GM19025 (cell line): Measurements from ENCODE around the gene FOXO1.

Experiments
- ATAC-seq: cut with Tn5 transposase; IDR thresholded peaks from one replicate; pipeline ENCODE4 v1.9.1; 2021; ENCODE audit warnings: mild to moderate bottlenecking, low read depth, moderate library complexity; ENCODE audit not compliant: unreplicated experiment

Gene FOXO1

GRCh38 chr13:40553356-40553755, 113.1 kb downstream of the FOXO1 start:
- ATAC-seq, result no peak

DNA sequence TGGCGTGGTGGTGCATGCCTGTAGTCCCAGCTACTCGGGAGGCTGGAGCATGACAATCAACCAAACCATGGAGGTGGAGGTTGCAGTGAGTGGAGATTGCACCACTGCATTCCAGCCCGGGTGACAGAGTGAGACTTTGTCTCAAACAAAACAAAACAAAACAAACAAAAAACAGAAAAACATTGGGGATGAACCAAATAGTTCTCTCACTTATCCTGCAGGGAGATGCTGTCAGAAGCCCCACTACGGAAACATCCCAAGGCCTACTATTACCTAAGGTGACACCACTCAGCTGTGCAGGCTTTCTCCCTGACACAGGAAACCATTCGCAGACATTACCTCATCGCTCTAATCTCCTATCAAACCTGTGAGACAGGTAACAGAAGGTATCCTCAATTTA, 113.5 kb downstream of the FOXO1 start:
- ATAC-seq, result no peak

DNA sequence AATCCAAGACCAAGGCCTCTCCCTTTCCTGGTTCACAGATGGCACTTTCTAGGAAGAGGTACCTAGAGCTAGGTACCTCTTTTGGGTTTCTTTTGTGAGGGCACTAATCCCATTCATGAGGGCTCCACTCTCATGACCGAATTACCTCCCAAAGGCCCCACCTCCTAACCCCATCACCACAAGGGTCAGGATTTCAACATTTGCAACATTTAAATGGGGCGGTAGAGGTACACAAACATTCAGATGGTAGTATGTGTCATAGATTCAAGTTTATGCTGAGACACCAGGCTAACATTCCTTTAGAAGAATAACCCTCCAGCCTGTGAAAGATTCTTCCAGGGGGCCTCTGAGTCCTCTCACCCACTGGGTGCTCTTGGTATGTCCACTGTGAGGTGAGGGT, 116.3 kb downstream of the FOXO1 start:
- ATAC-seq, result no peak

DNA sequence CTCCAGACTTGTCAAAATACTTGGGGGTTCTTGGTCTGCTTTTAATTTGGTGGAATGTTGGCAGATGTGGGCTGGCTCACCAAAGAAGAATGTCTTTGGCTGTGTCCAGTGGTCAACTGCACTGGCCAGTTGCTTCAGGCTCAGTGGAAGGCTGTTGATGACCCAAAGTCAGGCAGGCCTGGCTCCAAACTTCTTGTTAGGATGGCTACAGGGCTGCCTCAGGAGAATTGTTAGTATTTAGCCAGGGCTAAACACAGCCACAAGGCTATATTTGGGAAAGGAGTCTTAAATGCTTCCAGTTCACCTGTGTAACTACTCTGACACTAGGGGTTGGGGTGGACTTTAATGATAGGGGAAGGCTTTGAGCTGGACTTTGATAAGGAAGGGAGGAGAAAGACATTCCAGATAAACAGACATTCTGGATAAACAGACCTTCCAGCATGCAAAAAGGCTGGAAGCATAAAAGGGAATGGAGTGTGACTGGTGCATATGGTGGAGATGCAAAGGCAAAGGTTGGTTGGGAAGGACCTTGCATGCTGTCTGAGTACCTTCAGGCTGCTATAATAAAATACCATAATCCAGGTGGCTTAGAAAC, 116.8 kb downstream of the FOXO1 start:
- no peak for ATAC-seq

DNA sequence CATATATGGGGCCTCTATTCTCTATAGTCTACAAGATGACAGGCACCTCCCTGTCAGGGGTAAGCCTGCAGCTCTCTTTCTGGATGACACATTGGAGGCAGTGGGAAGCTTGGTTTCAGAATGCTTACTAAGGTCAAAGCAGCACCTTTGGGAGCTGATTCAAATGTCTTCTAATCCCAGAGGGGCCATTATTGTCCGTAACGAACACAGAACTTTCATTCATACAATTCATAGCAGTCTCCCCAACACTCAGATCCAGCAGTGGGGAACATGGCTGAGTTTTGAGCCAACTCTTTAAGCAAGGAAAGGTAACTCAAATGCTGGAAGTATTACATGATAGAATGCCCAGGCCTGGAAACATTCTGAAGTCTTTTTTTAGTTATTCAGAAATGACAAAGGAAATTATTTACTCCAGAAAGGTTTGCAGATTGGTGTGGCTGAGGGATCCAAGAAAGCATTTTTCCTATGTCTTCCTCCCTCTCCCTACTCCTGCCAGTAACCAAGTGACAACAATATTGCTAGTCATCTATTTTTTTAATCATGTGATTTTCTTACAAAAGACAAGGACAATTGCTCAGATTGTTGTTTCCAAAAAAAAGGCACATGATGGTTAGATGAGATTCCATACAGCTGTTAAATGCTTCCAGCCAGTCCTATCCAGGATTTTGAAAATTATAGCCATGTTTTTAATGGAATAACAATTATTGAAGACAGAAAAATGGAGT, 118.7 kb downstream of the FOXO1 start:
- no peak for ATAC-seq

GRCh38 chr13:40546047-40546446, 120.4 kb downstream of the FOXO1 start:
- no peak for ATAC-seq

DNA sequence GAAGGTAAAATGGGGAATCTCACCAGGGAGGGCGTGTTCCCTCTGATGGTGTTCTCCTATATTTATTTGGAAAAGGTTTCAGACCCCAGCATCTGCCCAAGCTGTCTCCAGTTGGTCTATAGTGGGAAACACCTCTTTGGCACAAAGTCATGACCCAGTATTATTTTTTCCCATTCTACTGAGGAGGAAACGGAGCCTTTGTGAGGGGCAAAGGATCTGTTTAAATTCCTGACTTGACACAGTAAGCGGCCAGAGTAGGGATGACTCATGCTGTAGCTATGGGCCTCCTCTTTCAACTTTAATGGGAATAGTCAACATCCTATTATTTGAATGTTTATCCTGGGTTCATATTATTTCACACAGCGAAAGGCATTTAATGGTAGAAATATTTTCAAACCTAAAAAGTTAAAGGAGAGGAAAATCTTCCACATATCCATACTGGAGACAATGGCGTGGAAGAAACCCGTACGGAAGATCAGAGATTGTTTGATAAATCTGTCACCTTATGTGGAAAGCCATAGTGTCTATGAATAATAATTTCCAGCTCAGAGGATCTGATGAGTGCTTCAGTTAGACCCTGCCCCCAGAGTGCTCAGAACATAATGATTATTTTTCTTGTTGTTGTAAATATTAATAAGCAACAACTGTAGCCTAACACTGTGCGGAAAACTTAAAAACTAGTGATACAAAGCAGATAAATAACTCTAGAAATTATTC, 126.0 kb downstream of the FOXO1 start:
- no peak for ATAC-seq

DNA sequence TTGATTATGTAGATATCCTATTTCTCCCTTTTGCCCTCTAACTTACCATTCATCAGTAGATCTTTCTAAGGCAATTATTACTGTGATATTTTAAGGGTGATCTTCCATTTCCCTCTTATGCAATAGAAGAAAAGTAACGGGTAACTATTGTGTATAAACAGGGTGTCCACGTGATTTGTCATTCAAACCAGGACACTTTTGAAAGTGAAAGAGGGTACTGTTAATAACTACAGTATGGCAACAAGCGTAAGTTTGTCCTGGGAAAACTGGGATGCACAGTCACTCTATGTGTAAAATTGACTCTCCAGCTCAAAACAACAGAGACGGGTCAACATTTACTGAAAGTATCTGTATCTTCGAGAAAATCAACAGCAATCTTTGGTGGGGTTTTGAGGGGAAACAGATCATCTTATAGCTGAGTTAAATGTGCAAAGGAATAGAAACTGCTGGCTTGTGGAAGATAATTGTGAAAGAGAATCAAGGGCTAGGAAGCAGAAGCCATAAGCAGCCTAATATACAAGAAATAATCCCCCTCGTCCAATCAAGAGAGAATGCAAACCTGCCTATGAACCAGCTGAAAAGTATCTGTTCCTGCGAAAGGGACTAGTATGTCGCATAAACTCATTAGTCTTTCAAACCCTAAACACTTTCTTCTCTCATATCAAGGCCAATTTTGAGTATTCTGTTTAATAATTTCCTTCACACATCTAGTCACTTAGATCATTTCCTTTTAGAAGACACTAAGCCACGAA, 126.7 kb downstream of the FOXO1 start:
- ATAC-seq, result no peak

DNA sequence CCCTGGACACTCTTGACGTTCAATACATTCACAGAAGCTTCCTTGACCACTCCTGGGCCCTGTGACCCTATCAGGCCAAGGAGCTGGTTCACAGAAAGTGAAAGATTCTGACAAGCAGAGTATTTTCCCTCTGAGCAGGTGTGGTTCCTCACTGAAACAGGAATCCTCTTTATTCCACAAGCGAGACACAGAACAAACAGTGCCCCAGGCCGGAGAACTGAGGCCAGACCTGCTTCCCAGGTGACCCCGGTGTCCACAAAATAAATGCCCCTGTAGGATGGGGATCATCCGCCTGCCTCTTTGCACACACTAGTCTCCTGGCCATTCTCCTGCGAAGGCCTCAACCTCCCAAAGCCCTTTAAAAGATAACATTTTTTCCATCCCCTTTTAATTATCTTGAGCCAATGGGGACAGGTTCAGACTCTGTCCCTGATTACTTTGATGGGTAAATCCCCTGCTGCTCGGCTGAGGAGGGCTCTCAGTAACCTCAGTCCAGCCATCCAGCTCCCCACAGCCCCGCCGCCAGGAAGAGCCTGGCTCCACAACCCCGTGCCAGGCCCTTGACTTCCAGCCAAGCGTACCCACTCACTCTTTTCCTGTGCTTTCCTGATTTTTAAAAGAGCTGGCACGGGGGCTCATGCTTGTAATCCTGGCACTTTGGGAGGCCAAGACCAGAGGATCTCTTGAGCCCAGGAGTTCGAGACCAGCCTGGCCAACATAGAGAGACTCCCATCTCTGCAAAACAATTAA, 129.1 kb downstream of the FOXO1 start:
- ATAC-seq, result no peak

GRCh38 chr13:40536443-40537113, 129.9 kb downstream of the FOXO1 start:
- no peak for ATAC-seq

DNA sequence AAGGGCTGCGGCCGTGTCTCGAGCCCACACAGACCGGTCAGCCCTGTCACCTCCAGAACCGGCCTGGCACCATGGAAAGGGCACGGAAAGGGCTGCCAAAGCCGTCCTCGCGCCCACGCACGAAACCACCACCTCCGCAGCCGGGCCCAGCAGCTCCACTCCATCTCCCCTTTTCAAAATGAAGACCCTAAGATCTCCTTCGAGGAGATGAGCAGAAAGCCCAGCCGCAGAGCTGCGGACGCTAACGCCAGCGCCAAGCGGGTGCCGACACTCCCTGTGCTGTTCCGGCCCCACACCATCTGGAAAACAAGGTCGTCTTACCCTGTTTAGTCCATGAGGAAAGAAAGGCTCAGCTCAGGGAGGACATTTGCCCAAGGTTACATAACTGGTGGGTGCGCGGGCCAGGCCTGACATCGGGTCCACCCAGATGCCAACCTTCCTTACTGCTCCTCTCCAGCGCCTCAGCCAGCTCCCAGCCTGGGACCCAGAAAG, 131.1 kb downstream of the FOXO1 start:
- no peak for ATAC-seq

DNA sequence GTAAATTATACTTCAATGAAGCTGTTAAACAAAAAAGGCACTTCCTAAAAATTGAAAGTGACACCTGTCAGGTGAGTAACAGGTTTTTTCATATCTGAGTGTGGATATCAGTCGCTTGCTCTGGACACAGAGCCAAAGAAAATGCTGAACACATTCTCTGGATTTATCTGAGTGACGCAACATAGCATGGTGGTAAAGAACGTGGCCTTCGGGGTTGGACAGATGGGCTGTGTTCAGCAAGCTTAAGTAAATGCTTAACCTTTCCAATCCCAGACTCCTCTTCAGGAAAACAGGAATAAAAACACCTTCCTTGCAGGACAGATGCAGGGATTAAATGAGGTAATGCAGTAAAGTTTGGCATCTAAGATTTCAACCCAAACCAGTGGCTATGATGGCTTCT, 132.0 kb downstream of the FOXO1 start:
- no peak for ATAC-seq

DNA sequence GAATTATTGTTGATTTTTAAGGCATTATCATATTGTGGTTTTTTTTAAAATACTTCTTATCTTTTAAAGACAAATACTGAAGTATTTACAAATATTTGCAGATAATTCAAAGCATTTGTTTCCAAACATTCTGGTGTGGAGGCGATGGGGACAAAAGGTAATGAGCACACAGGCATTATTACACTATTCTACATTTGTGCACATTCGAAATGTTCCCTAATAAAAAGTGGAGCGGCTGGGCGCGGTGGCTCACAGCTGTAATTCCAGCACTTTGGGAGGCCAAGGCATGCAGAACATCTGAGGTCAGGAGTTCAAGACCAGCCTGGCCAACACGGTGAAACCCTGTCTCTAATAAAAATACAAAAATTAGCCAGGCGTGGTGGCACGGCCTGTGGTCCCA, 133.4 kb downstream of the FOXO1 start:
- no peak for ATAC-seq

DNA sequence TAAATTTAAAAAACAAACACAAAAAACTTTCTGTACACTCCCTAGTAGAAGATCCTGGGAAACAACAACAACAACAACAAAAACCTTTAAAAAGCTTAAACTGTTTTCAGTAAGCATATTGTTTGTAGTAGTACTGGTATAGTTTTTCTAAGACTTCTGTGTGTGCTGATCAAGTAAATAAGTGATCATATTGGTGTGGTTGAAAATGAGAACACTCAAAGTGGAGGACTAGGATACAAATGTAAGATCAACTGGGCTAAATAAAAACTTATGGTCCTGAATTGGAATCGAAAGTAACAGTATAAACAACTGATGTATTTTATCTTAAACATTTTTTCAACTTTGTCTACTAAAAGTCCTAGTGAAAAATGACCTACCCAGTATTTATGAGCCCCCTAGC, 135.5 kb downstream of the FOXO1 start:
- ATAC-seq, result peak; percentile 57

DNA sequence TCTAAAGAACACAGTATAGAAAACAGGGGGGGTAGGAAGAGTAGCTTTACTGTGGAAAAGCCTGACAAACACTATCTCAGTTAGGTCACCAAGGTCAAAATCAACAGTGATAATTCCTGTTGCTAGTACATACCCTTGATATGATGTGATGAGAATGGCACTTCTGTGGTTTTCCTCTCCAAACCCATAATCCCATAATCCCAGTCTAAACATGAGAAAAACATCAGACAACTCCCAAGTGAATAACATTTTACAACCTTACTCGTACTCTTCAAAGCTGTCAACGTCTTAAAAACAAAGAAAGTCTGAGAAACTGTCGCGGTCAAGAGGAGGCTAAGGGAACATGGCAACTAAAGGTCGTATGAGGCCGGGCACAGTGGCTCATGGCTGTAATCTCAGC, 137.6 kb downstream of the FOXO1 start:
- no peak for ATAC-seq

- ATAC-seq, result no peak
Measured at GRCh38 chr13:40527914-40528313, 138.5 kb downstream of the FOXO1 start.

DNA sequence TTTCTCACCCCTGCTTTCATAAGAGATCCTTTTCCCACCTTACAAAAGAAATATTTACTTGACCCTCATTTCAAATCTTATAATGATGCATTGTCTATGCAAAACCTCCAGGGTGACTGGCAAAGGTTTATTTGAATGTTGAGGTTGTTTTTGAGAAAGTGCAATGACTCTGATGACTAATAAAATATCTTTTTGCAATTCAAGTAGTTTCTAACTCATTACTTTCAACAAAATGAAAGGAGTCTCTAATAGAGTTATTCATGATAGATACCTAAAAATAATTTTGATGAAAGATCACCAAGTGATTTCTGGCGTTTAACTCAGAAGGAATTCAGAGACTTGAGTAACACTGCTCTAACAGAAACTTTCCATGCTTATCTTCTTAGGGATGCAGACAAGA, 144.2 kb downstream of the FOXO1 start:
- ATAC-seq, result no peak

DNA sequence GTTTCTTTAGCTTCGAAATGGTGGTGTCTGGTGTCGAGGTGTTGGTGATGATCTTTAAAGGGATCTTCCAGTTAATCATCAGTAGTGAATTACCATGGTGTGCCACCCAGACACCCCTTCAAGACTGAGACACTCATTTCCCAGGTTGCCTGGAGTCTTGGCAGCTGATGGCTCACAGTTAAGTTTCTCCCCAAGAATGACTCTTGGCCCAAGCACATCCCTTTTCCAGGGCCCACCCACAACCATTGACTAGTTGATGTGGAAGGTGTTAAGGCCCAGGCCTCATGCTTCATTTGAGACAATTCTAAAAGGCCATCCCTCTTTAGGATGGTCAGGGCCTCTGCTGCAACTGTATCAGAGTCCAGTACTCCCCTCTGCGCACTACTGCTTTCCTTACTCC, 145.5 kb downstream of the FOXO1 start:
- no peak for ATAC-seq

DNA sequence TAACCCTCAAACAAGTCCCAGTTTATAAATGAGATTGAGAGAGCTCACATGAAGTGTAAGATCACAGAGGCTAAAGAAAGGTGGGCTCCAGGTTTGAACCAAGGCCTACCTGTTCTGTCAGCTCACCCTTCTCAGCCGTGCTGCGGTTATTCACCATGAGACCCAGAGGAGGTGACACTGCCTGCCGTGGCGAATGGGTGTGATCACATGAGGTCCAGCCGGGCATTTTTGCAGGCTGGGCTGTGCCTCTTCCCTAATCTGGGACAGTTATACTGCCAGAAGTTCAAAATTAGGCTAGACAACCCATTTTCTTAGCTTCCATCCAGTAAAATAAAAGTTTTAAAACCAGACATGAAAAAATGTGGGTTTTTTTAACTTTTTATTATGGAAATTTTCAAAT, 146.8 kb downstream of the FOXO1 start:
- ATAC-seq, result no peak

GRCh38 chr13:40518481-40518882, 148.0 kb downstream of the FOXO1 start:
- ATAC-seq, result peak; percentile 30
